ENCODE results near the gene ZBTB7C. TPM values are rescaled to one million over a fixed set of nuclear protein-coding genes. Genes with fewer than 3 reads are reported as not detected.

ZBTB7C gene
- polyA plus RNA-seq, 4 donors = 14.8 to 18.7 (median 17.2) TPM

- DNase-seq (ENCODE audit: low read depth in 4 of 4, low spot score in 3 of 4) = no peak
Observed at GRCh38 chr18:47992976-47993375, 416.2 kb downstream of the ZBTB7C start.

GRCh38 chr18:47992266-47992665 is 416.9 kb downstream of the ZBTB7C start:
- no peak for DNase-seq (ENCODE audit: low read depth in 4 of 4, low spot score in 3 of 4)

- DNase-seq (ENCODE audit: low read depth in 4 of 4, low spot score in 3 of 4) = no peak
Observed at GRCh38 chr18:47990981-47991380, 418.2 kb downstream of the ZBTB7C start.

GRCh38 chr18:47987388-47987699 is 421.8 kb downstream of the ZBTB7C start:
- no peak for DNase-seq (ENCODE audit: low read depth in 4 of 4, low spot score in 3 of 4)

GRCh38 chr18:47986620-47987387 is 422.4 kb downstream of the ZBTB7C start:
- no peak for DNase-seq (ENCODE audit: low read depth in 4 of 4, low spot score in 3 of 4)

GRCh38 chr18:47985866-47986265 is 423.3 kb downstream of the ZBTB7C start:
- DNase-seq (ENCODE audit: low read depth in 4 of 4, low spot score in 3 of 4) = no peak

- DNase-seq (ENCODE audit: low read depth in 4 of 4, low spot score in 3 of 4) = no peak
Observed at GRCh38 chr18:47984991-47985390, 424.2 kb downstream of the ZBTB7C start.

- no peak for DNase-seq (ENCODE audit: low read depth in 4 of 4, low spot score in 3 of 4)
Observed at GRCh38 chr18:47983946-47984345, 425.2 kb downstream of the ZBTB7C start.

- DNase-seq (ENCODE audit: low read depth in 4 of 4, low spot score in 3 of 4) = no peak
Observed at GRCh38 chr18:47983055-47983454, 426.1 kb downstream of the ZBTB7C start.

GRCh38 chr18:47981830-47982229 is 427.4 kb downstream of the ZBTB7C start:
- DNase-seq (ENCODE audit: low read depth in 4 of 4, low spot score in 3 of 4) = no peak

- no peak for DNase-seq (ENCODE audit: low read depth in 4 of 4, low spot score in 3 of 4)
Observed at GRCh38 chr18:47981320-47981719, 427.9 kb downstream of the ZBTB7C start.

- no peak for DNase-seq (ENCODE audit: low read depth in 4 of 4, low spot score in 3 of 4)
Observed at GRCh38 chr18:47979611-47980200, 429.5 kb downstream of the ZBTB7C start.

GRCh38 chr18:47978603-47979002 is 430.6 kb downstream of the ZBTB7C start:
- no peak for DNase-seq (ENCODE audit: low read depth in 4 of 4, low spot score in 3 of 4)

GRCh38 chr18:47978141-47978540 is 431.0 kb downstream of the ZBTB7C start:
- DNase-seq (ENCODE audit: low read depth in 4 of 4, low spot score in 3 of 4) = no peak

Other genes starting within 250 kb of the ZBTB7C start
- 10 to 100 TPM; 19.1 to 21.8 (median 21.7) TPM for gene CTIF, start 129.6 kb upstream of the ZBTB7C start, polyA plus RNA-seq (ENCODE audit: insufficient read length in 4 of 4)